Stimulated activated naive CD8-positive, alpha-beta T cell treated with anti-CD3 and anti-CD28 coated beads, Interleukin-15, amount 100 ng/mL, for 72 hours (primary cell): ENCODE measurements around the gene PCNX1.
A peak's percentile ranks its signal among the peaks of the same experiment; 100 is the strongest.
"Not testable (repeated sequence)": the region's sequence is repeated elsewhere in the genome, so short reads cannot be mapped to it uniquely, and the experiment has no call there.

Experiments
- ATAC-seq: fragments of 150-1000 bp; cut with Tn5 transposase; 2 replicates; pipeline ENCODE4 v1.10.0; 2021; ENCODE audit warnings: mild to moderate bottlenecking, moderate library complexity
- DNase-seq, 2 donors: peaks; one replicate each; pipeline ENCODE4 v3.0.0; 2021 to 2022
- H3K27ac Mint-ChIP-seq, 2 donors: one replicate each; pipeline ENCODE4 v1.8.0; 2022; ENCODE audit warnings: mild to moderate bottlenecking in 2 of 2, mixed read lengths in 2 of 2, moderate library complexity in 2 of 2
- H3K27me3 Mint-ChIP-seq: one replicate; pipeline ENCODE4 v1.8.0; 2022; ENCODE audit warnings: mixed read lengths
- H3K4me1 Mint-ChIP-seq: one replicate; pipeline ENCODE4 v1.8.0; 2022; ENCODE audit warnings: mild to moderate bottlenecking, mixed read lengths
- H3K4me3 Mint-ChIP-seq, 2 donors: one replicate each; pipeline ENCODE4 v1.8.0; 2022; ENCODE audit warnings: mild to moderate bottlenecking in 2 of 2, mixed read lengths in 2 of 2, moderate library complexity in 1 of 2
- H3K9me3 Mint-ChIP-seq, 2 donors: one replicate each; pipeline ENCODE4 v1.8.0; 2022; ENCODE audit warnings: mixed read lengths in 2 of 2

PCNX1 gene

DNA sequence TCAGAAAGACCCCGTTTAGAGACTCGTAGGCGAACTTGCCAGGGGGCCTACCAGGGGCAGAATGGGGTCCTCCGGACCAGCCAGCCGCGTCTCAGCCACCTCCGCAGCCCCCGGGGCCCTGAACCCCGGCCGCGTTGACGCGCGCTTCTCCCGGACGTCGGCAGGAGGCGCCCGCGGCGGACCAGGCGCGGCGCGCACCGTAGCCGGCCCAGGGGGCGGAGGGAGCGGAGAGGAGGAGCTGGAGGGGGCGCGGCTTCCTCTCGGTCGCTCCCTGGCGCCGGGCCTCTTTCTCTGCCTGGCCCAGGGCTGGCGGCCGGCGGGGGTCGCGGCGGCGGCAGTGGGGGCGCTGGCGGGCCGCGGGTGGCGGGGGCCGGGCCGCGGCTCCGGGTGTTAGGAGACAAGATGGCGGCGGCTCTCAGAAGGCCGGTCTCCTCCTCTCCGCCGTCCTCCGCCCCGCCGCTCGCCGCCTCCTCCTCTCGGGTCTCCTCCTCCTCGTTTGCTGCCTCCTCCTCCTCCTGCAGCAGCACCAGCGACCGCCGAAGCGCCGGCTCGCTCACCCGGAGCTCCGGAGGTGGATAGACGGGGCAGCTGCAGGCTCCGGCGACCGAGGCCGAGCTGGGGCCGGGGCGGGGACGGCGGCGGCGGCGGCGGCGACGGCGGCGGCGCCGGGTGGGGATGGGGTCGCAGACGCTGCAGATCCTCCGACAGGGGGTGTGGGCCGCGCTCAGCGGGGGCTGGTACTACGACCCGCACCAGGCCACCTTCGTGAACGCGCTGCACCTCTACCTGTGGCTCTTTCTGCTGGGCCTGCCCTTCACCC is at the start of gene PCNX1:
TSS of gene PCNX1 (plus strand) at position 284 of the 820 bp plus-strand sequence. CDS start at position 676, 392 bp downstream.
- peak within 1 kb of the TSS; percentile 95 to 98 for H3K4me3 Mint-ChIP-seq
- peak within 1 kb of the TSS; percentile 95 to 99 for H3K27ac Mint-ChIP-seq
- peaks cover 80% of the 10 kb centered on the region for H3K4me1 Mint-ChIP-seq
- peak; percentile 91 to 93 for DNase-seq
- no peaks in the 10 kb centered on the region for H3K27me3 Mint-ChIP-seq
- ATAC-seq = peak; percentile 85
- H3K9me3 Mint-ChIP-seq = no peaks in the 10 kb centered on the region

DNA sequence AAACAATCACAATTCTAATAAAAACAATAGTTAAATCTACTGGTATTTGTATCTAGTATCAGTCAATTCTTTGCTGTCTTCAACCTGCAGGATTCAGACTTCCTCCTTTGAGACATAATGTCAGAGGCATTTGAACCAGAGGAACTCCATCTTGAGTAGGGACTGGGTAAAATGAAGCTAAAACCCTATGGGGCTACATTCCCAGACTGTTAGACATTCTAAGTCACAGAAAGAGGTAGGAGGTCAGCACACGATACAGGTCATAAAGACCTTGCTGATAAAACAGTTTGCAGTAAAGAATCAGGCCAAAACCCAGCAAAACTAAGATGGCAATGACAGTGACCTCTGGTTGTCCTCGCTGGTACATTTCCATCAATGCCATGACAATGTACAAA is 49.8 kb upstream of the PCNX1 start:
- Mint-ChIP-seq H3K4me3 (no peak overlapping the region), H3K4me1 (peaks cover 13% of the 10 kb centered on the region), H3K27me3 (no peaks in the 10 kb centered on the region), H3K27ac (no peak overlapping the region), H3K9me3 (no peaks in the 10 kb centered on the region)
- no peak for ATAC-seq
- DNase-seq = no peak

DNA sequence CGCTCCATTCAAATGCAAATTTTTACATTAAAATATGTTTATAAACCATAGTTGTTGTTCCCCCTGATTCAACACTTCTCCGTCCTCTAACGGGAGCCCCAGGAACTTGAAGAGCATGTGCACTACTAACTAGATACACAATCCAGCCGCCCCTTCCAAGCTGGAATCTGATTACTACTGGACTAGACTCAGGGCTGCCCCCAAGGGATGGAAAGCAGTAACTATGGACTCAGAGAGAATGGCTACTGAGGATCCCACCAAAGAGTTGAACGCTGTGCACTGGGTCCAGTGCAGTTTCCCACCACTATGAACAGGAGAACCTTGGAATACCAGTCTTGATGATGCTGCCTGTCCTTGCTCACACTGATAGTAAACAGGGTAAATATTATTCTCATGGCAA is 48.6 kb upstream of the PCNX1 start:
- Mint-ChIP-seq H3K4me1 (peaks cover 13% of the 10 kb centered on the region), H3K27ac (peak overlapping the region in 1 of 2 donors; percentile 12), H3K4me3 (no peak overlapping the region), H3K27me3 (no peaks in the 10 kb centered on the region), H3K9me3 (no peaks in the 10 kb centered on the region)
- DNase-seq (no peak), ATAC-seq (no peak)

DNA sequence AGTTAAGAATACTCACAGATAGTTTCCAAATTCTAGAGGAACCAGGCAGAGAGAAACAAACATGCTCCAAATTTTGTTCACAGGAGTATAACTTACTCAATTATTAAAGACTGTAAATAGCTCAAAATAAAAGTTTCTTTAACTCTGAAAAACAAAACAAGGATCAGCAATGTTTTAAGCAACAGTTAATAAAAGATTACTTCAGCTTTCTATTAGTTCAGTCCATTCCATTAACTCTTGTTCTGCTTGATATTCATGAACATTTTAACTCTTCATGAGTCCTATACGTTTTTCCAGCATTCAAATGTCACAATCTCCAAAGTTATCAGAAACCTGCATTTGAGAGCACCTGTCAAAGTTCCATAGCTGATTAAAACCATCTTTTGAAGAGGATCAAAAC is 40.3 kb upstream of the PCNX1 start:
- not testable (repeated sequence) for DNase-seq, H3K27ac Mint-ChIP-seq, ATAC-seq, H3K4me1 Mint-ChIP-seq, H3K4me3 Mint-ChIP-seq, H3K27me3 Mint-ChIP-seq
- H3K9me3 Mint-ChIP-seq = peaks cover 13 to 25% of the 10 kb centered on the region in 2 donors

DNA sequence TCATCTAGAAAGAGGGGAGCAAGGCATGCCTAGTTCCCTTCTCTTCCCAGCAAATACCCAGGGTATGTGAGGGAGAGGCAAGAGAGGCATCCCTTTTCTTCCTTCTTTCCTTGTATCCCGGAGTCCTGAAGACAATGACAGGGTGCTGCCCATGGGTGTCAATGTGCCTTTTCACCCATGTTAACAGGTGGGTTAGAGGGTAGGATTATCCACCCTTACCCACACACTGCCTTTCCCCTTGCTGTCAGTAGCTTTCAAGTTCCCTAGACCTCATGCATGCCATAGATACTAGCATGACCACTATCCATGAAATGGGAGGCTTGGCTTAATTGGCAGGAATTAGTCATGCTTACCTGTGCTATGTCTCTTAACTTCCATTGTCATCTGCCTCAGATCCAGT is 36.3 kb upstream of the PCNX1 start:
- H3K4me3 Mint-ChIP-seq = no peak overlapping the region

DNA sequence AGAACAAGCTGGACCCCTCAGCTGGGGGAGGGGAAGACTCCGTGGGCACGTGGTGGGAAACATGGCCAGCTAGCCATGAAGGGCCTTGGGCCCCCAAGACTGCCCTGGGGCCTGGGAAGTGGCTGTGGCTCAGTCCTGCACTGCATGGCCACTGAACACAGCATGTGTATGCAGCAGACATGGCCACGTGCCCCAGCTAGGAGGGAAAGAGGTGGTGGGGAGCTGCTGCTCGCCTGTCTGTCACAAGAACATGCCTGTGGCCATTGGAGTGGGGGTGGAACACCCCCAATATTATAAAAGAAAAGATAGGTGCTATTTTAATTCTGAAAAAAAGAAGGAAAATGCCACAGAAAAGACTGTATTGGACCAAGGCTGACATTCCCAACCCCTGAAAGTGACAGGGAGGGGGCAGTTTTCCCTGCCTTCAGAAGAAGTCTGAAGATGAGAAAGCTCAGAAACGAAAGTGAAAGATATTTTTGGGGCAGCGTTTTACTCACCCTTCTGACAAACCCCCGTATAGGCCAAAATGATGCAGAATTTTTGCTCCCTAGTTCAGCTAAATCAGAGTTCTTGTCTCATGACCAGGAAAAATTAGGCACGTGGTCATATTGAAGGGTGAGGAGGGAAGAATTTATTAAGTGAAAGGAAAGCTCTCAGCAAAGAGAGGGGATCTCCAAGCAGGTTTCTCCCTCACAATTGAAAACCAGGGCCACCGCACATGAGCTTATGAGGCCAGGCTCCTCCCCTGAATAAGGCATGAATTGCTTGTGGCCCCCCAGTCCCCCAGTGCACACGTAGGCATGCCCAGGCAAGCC is 35.2 kb upstream of the PCNX1 start:
- Mint-ChIP-seq H3K27ac (peak overlapping the region; percentile 82 to 91), H3K9me3 (peaks cover 9 to 25% of the 10 kb centered on the region in 2 donors), H3K4me1 (peaks cover 21% of the 10 kb centered on the region), H3K4me3 (peak overlapping the region; percentile 65 to 69), H3K27me3 (no peaks in the 10 kb centered on the region)
- ATAC-seq (peak; percentile 60), DNase-seq (no peak)

More for the DNA sequence above, 36.3 kb upstream of the PCNX1 start:
- ATAC-seq (no peak), DNase-seq (no peak)
- H3K9me3 Mint-ChIP-seq = peaks cover 12 to 25% of the 10 kb centered on the region in 2 donors
- H3K27ac Mint-ChIP-seq = no peak overlapping the region
- peaks cover 21% of the 10 kb centered on the region for H3K4me1 Mint-ChIP-seq
- H3K27me3 Mint-ChIP-seq = no peaks in the 10 kb centered on the region

DNA sequence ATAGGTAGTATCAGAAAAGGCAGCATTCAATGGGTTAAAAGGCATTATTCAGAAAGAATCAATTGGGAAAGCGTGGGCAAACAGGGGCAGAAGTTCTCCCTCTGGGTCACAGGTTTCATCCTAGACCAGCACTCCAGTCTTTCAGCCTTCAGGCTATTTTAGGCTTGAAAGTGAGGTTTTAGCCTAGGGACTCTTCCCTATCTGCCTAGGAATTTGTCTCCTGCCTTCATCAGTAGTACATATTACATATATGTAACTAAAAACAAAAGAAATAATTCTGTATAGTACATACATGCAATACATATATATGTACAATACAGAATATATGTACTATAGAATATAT is 34.6 kb upstream of the PCNX1 start:
- ATAC-seq (no peak), DNase-seq (no peak)
- peak overlapping the region; percentile 82 to 91 for H3K27ac Mint-ChIP-seq
- H3K9me3 Mint-ChIP-seq = peaks cover 8 to 23% of the 10 kb centered on the region in 2 donors
- peaks cover 21% of the 10 kb centered on the region for H3K4me1 Mint-ChIP-seq
- H3K27me3 Mint-ChIP-seq = no peaks in the 10 kb centered on the region
- peak overlapping the region; percentile 65 to 69 for H3K4me3 Mint-ChIP-seq

DNA sequence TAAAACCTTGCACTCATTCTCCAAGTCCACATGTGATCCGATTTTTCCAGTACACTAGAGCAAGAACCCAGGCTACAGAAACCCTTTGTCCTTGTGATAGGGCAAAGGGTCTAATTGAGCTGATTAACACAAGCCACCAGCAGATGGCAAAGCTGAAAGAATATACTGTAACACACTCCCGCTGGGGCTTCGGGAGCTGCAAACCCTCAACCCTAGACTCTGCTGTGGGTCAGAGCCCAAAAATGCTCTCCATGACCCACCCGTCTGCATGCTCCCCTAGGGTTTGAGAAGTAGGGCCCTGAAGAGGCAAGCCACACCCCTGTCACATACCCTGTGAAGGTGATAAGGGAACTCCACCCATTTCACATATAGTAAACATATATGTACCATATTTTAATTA is 33.6 kb upstream of the PCNX1 start:
- Mint-ChIP-seq H3K27me3 (no peaks in the 10 kb centered on the region), H3K27ac (no peak overlapping the region), H3K9me3 (peaks cover 5 to 18% of the 10 kb centered on the region in 2 donors), H3K4me3 (no peak overlapping the region), H3K4me1 (peaks cover 21% of the 10 kb centered on the region)
- ATAC-seq (peak; percentile 46), DNase-seq (no peak)

DNA sequence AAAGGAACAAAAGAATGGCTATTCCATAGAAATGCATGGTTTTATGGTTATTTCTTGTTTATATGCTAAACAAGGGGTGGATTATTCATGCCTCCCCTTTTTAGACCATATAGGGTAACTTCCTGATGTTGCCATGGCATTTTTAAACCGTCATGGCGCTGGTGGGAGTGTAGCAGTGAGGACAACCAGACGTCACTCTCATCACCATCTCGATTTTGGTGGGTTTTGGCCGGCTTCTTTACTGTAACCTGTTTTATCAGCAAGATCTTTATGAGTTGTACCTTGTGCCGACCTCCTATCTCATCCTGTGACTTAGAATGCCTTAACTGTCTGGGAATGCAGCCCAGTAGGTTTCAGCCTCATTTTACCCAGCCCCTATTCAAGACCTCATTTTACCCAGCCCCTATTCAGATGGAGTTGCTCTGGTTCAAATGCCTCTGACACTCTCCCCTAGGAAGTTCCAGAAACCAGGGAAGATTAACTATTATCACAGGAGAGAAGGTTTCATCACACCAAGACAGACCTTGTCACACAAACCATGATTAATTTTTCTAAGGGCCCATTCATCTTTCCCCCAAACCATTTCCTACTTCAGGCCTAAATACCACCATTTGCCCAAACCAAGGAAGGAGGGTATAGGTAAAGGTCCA is 31.3 kb upstream of the PCNX1 start:
- H3K4me3 Mint-ChIP-seq, DNase-seq, H3K27me3 Mint-ChIP-seq, H3K9me3 Mint-ChIP-seq, ATAC-seq, H3K27ac Mint-ChIP-seq: not testable (repeated sequence)
- H3K4me1 Mint-ChIP-seq = peaks cover 23% of the 10 kb centered on the region

DNA sequence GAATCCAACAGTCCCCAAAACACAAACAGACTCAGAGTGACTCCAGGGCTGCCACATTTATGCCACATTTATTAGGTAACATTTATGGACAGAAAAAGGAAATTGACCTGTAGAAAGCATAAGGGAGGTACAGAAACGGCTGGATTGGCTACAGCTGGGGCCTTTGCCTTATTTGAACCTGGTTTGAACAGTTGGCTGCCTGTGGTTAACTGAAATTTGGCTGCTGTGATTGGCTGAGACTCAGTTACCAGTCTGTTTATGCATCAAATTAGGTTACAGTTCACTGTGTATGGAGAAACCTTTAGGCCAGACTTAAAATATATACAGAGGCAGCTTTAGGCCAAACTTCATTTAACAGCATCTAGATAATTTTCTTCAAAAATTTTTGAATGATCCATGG is 27.8 kb upstream of the PCNX1 start:
- ATAC-seq (no peak), DNase-seq (no peak)
- H3K9me3 Mint-ChIP-seq = peaks cover 0 to 5% of the 10 kb centered on the region in 2 donors
- H3K4me1 Mint-ChIP-seq = peaks cover 37% of the 10 kb centered on the region
- no peak overlapping the region for H3K4me3 Mint-ChIP-seq
- H3K27ac Mint-ChIP-seq = no peak overlapping the region
- no peaks in the 10 kb centered on the region for H3K27me3 Mint-ChIP-seq

DNA sequence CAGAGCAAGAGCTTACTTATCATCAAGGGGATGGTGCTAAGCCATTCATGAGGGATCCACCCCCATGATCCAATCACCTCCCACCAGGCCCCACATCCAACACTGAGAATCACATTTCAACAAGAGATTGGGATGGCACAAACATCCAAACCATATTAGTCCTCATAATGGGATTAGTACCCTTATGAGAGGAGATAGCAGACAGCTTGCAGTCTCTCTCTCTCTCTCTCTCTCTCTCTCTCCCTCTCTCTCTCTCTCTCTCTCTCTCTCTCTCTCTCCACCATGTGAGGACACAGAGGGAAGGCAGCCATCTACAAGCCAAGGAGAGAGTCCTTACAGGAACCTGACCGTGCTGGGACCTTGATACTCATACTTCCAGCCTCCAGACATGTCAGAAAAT is 26.4 kb upstream of the PCNX1 start:
- not testable (repeated sequence) for ATAC-seq, DNase-seq, H3K9me3 Mint-ChIP-seq, H3K4me3 Mint-ChIP-seq, H3K27me3 Mint-ChIP-seq
- peak overlapping the region in 1 of 2 donors; percentile 66 for H3K27ac Mint-ChIP-seq
- peaks cover 51% of the 10 kb centered on the region for H3K4me1 Mint-ChIP-seq

DNA sequence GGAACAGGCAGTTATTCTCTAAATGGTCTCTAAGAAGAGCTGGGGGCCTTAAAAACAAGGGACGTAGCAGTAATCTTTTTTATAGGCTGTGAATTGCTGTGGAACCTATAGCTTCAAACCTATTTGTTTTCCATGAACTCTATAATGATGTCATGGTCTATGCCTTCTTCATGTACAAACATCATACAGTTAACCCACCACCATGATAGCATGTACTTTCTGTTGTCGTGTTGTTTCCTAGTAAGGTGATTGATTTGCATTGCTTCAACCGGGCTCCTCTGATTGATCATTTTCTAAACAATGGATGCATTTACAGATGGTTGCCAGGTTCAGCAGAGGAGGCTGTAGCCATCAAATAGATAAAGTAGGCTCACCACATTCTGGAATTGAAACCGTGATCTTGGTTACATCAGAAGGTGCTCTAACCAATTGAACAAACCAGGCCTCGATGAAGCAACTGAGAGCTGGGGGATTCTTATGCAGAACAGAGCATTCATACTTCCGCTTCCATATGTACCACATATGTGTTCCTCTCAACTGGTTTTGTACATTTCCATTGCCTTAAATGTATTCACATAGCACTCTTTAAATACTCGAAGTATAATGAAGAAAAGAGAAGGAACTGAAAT is 25.6 kb upstream of the PCNX1 start:
- peaks cover 59% of the 10 kb centered on the region for H3K4me1 Mint-ChIP-seq
- H3K27ac Mint-ChIP-seq = peak overlapping the region in 1 of 2 donors; percentile 66
- ATAC-seq = peak; percentile 8
- DNase-seq = no peak
- no peaks in the 10 kb centered on the region for H3K27me3 Mint-ChIP-seq
- peaks cover 0 to 5% of the 10 kb centered on the region in 2 donors for H3K9me3 Mint-ChIP-seq
- no peak overlapping the region for H3K4me3 Mint-ChIP-seq

DNA sequence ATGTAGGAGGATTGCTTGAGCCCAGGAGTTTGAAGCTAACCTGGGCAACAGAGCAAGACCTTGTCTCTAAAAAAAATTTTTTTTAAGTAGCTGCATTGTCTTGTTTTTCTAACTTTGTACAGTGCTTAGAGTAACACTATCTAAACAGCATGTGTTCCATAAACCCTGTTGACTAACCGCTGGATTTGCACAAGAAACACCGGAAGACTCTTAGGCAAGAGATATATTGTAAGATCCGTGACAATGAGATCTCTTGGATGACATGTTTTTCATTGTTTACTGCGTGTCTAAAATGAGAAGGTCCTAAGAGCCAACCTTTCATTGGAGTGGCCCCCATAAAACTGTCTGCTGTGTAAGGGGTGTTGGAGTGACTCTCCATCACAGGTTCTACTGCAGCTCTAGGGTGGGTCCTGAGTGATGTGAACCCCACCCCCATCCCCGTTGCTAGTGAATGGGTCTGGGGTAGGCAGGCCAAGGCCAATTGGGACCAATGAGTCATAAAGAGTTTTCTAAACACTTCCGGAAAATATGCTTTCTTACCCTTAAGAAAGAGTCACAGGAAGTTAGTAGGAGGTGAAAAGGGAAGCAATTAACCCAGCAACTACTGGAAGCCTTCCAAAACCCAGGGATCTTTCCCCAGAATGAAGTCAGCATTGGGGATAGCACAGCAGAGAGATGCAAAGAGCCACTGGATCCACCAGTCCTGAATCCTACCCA is 24.3 kb upstream of the PCNX1 start:
- no peak overlapping the region for H3K27ac Mint-ChIP-seq
- ATAC-seq (no peak), DNase-seq (no peak)
- peaks cover 0 to 5% of the 10 kb centered on the region in 2 donors for H3K9me3 Mint-ChIP-seq
- H3K4me1 Mint-ChIP-seq = peaks cover 72% of the 10 kb centered on the region
- peak overlapping the region in 1 of 2 donors; percentile 39 for H3K4me3 Mint-ChIP-seq
- H3K27me3 Mint-ChIP-seq = no peaks in the 10 kb centered on the region

DNA sequence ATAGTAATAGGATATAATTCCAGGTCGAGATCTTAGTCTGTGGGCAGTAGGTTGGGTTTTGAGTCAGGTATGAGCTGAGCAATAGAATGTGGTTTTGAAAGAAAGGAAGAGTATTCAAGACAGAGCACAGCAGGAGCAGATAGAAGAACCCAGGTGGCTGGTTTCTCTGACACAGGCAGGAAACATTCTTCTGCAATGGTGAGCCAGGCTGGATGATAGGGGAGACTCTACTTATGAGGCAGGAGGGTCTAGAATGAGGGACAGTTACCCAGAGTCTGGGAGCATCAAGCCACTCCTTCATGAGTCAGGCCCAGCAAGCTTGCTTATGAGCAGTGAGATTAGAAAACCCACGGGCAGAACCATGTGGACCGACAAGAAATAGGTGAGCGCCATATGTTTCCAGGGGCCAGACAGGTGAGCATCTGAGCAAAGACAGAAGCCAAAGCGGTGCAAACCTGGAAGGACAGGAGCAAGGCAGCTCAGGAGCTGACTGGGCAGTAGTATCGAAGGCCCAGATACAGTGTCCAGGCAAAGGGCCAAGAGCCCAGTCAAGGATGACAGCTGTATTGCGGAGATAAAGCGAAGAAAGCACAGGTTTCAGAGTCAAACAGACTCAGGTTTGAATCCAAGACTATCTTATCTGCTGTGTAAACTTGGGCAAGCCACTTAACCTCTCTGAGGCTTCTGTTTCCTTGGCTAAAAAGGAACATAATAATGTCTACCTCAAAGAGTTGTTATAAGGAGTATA is 22.5 kb upstream of the PCNX1 start:
- Mint-ChIP-seq H3K27me3 (no peaks in the 10 kb centered on the region), H3K4me1 (peaks cover 90% of the 10 kb centered on the region), H3K4me3 (peak overlapping the region; percentile 69 to 85), H3K9me3 (peaks cover 0 to 5% of the 10 kb centered on the region in 2 donors), H3K27ac (peak overlapping the region in 1 of 2 donors; percentile 75)
- peak; percentile 41 for ATAC-seq
- DNase-seq = peak in 1 of 2 donors; percentile 40
